ENCODE data around the gene TAC4.

The TAC4 gene

GRCh38 chr17:49789243-49789578, 58.7 kb downstream of the TAC4 start:
- Histone ChIP-seq H3K27me3 (ENCODE audit: control insufficient read depth in 1 of 2, insufficient read depth in 2 of 2, low read length in 2 of 2) (no peaks in the 10 kb centered on the region), H3K9ac (ENCODE audit: low read length) (no peak overlapping the region), H3K4me1 (ENCODE audit: insufficient read depth, low read length) (peaks cover 47% of the 10 kb centered on the region), H3K27ac (ENCODE audit: low read depth, low read length) (no peak overlapping the region), H3K4me3 (ENCODE audit: low read depth in 1 of 2, low read length in 2 of 2) (peak overlapping the region; percentile 20 to 47), H3K9me3 (ENCODE audit: low read length) (no peaks in the 10 kb centered on the region), H3K36me3 (ENCODE audit: insufficient read depth, low read length) (peaks cover 17% of the 10 kb centered on the region)

- Histone ChIP-seq H3K27ac (ENCODE audit: low read depth, low read length) (peak within 1 kb of the TSS; percentile 100), H3K4me1 (ENCODE audit: insufficient read depth, low read length) (peaks cover 53% of the 10 kb centered on the region), H3K36me3 (ENCODE audit: insufficient read depth, low read length) (peaks cover 12% of the 10 kb centered on the region)
These were observed 59.2 kb downstream of the TAC4 start, which contains the start of gene KAT7 for GRCh38 chr17:49788478-49789242. TSS of gene KAT7 (plus strand) at chr17:49788681. CDS start at chr17:49788835, 154 bp downstream.

More at GRCh38 chr17:49788478-49789242, 59.2 kb downstream of the TAC4 start, which contains the start of gene KAT7:
- H3K27me3 ChIP-seq (ENCODE audit: control insufficient read depth in 1 of 2, insufficient read depth in 2 of 2, low read length in 2 of 2), result no peaks in the 10 kb centered on the region
- H3K9ac ChIP-seq (ENCODE audit: low read length), result peak within 1 kb of the TSS; percentile 69
- peak within 1 kb of the TSS; percentile 81 to 88 for H3K4me3 ChIP-seq (ENCODE audit: low read depth in 1 of 2, low read length in 2 of 2)
- H3K9me3 ChIP-seq (ENCODE audit: low read length), result no peaks in the 10 kb centered on the region

All from muscle layer of colon (tissue), 2 donors.